Adrenal gland (tissue), 12 donors: ENCODE measurements around the gene POLR3E. TPM values are rescaled to one million over a fixed set of nuclear protein-coding genes. Genes with fewer than 3 reads are reported as not detected.

Experiments used
- DNase-seq, 7 donors: peaks; one replicate each; pipeline ENCODE4 v3.0.0-alpha.2; 2019 to 2020
- H3K27ac ChIP-seq, 5 donors: fragments of 200-600 bp; sonication (generic) in 4 of 5; 1 replicate in 3 of 5; 2 replicates in 2 of 5; pipeline versions ENCODE4 v1.5.1 to v1.8.0; 2016 to 2020; ENCODE audit warnings: mild to moderate bottlenecking in 1 of 5
- H3K27me3 ChIP-seq: fragments of 200-600 bp; 2 replicates; pipeline ENCODE4 v1.8.0; 2021
- H3K36me3 ChIP-seq, 2 donors: fragments of 200-600 bp; replicated peaks in 1 of 2; 1 replicate in 1 of 2; 2 replicates in 1 of 2; pipeline versions ENCODE4 v1.5.1 to v1.8.0; 2018 to 2022
- H3K4me1 ChIP-seq, 2 donors: fragments of 200-600 bp; replicated peaks in 1 of 2; 1 replicate in 1 of 2; 2 replicates in 1 of 2; pipeline versions ENCODE4 v1.5.1 to v1.8.0; 2018 to 2021
- H3K4me3 ChIP-seq, 4 donors: fragments of 200-600 bp; sonication (generic) in 3 of 4; one replicate each; pipeline ENCODE4 v1.5.1; 2016 to 2018
- H3K9me3 ChIP-seq, 3 donors: fragments of 200-600 bp; sonication (generic) in 1 of 3; replicated peaks in 1 of 3; 1 replicate in 2 of 3; 2 replicates in 1 of 3; pipeline versions ENCODE4 v1.5.1 to v1.8.0; 2016 to 2021
- POLR2A ChIP-seq, 2 donors: fragments of 450-650 bp; IDR thresholded peaks; one replicate each; pipeline ENCODE4 v1.6.1; 2017; ENCODE audit warnings: antibody characterized with exemption in 2 of 2, mild to moderate bottlenecking in 2 of 2, moderate library complexity in 1 of 2
- WGBS, 4 donors: extraction: QIAGEN DNeasy Blood & Tissue Kit in 2 of 4; methylation state at CpG; one replicate each; pipeline versions ENCODE4 v1.1.5 to v1.1.7; 2013 to 2017; 5-methylcytosine and 5-hydroxymethylcytosine counted together
- intact Hi-C, 2 donors: fragments of 100-400 bp; cut with DNase I; formaldehyde crosslinking; loops; one replicate each; pipeline versions ENCODE4 v1.14.1 to v1.15.0; 2022 to 2023
- polyA plus RNA-seq, 3 donors: library from polyadenylated mRNA; stranded (reverse); fragments of 200-250 nt in 2 of 3; fragments of 350-450 nt in 1 of 3; fragmentation: Illumina TruSeq in 1 of 3; extraction: RNeasy Lipid Tissue Mini Kit (QIAGEN cat#74804) in 1 of 3; gene quantifications; one replicate each; pipeline ENCODE4 v1.2.3, GENCODE V29; 2013 to 2014
- total RNA-seq, 9 donors: library from RNA; depleted of rRNA in 4 of 9; stranded (reverse); fragments of >200 nt in 4 of 9; fragments of 120-200 nt in 1 of 9; fragmentation: NEBNext Ultra II Directional in 1 of 9; extraction: Animal tissue kit (Norgen Biotek cat#: 25700) in 1 of 9; gene quantifications; one replicate each; pipeline versions ENCODE4 v1.1.0 to v1.2.4, GENCODE V29; 2013 to 2023
- TF ChIP-seq, protein P1 (sequence below), 6 experiments: fragments of 450-650 bp in 4 of 6; fragments of 200-600 bp in 2 of 6; sonication (generic) in 1 of 6; IDR thresholded peaks; 1 replicate in 5 of 6; 2 replicates in 1 of 6; pipeline versions ENCODE4 v1.5.1 to v1.8.0; 2016 to 2021; ENCODE audit warnings: antibody characterized with exemption in 6 of 6, mild to moderate bottlenecking in 2 of 6, moderate library complexity in 1 of 6
- donor health status: healthy with polysubstance abuse.
- donor health status: Bipolar disorder and iron deficiency.
- donor health status: DM: yes; HTN: yes; CAD: no.
- donor health status: DM: no; HTN: no; CAD: no.
- donor health status: DM: no; HTN: no; CAD: no.
- donor health status: DM: yes; HTN: yes; CAD: no.

The POLR3E gene
- total and polyA plus RNA-seq, 12 donors, result 43.8 to 99.4 (median 51.5) TPM

DNA sequence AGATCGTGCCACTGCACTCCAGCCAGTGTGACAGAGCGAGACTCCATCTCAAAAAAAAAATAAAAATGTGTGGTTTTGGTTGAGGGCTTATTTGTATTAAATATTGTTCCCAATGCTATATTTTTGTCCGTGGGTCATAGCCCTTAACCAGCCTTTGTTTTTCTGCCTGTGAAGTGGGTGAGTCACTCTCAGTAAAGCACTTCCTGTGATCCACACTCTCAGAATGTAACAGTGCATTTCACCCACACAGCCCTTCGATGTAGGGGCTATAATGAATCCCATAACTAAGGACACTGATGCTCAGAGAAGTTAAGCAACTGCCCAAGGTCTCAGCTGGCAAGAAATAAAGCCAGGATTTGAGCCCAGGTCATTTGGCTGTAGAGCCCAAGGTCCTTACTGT is 34.7 kb upstream of the POLR3E start:
- 67 to 93% (median 84%) methylated on average over 4 of the region's 4 CpGs for WGBS, 4 donors
- Histone ChIP-seq H3K27me3 (no peaks in the 10 kb centered on the region), H3K36me3 (peaks cover 0 to 67% of the 10 kb centered on the region in 2 donors), H3K4me3 (no peak overlapping the region), H3K4me1 (no peaks in the 10 kb centered on the region), H3K9me3 (no peaks in the 10 kb centered on the region), H3K27ac (no peak overlapping the region)
- no peak for TF ChIP-seq POLR2A (IDR thresholded peaks at IDR 0.05)
- TF ChIP-seq, protein P1, sequence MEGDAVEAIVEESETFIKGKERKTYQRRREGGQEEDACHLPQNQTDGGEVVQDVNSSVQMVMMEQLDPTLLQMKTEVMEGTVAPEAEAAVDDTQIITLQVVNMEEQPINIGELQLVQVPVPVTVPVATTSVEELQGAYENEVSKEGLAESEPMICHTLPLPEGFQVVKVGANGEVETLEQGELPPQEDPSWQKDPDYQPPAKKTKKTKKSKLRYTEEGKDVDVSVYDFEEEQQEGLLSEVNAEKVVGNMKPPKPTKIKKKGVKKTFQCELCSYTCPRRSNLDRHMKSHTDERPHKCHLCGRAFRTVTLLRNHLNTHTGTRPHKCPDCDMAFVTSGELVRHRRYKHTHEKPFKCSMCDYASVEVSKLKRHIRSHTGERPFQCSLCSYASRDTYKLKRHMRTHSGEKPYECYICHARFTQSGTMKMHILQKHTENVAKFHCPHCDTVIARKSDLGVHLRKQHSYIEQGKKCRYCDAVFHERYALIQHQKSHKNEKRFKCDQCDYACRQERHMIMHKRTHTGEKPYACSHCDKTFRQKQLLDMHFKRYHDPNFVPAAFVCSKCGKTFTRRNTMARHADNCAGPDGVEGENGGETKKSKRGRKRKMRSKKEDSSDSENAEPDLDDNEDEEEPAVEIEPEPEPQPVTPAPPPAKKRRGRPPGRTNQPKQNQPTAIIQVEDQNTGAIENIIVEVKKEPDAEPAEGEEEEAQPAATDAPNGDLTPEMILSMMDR (IDR thresholded peaks at IDR 0.05), result no peak
- intact Hi-C loops, result no loop called here
- no peak for DNase-seq

DNA sequence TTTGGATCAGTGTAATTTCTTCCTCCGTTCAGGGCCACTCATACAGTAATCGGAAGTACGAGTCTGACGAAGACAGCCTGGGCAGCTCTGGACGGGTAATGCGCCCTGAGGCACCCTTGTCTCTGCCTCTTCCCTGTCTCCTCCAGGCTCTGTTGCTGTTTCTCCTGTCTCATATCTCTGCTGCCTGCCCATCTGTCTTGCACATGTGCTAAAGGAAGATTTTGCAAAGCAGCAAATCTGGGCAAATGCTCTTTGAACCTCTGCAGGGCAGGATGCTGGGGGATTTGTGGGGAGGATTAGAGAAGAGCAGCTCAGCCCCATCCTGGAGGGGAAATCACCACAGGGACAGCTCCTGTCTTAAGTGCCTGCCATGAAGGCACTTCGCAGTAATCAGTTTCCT is 32.4 kb upstream of the POLR3E start:
- Histone ChIP-seq H3K4me3 (no peak overlapping the region), H3K27me3 (no peaks in the 10 kb centered on the region), H3K27ac (no peak overlapping the region), H3K9me3 (no peaks in the 10 kb centered on the region), H3K36me3 (peaks cover 0 to 70% of the 10 kb centered on the region in 2 donors), H3K4me1 (no peaks in the 10 kb centered on the region)
- TF ChIP-seq POLR2A (IDR thresholded peaks at IDR 0.05), result no peak
- TF ChIP-seq, protein P1 (IDR thresholded peaks at IDR 0.05), result no peak
- intact Hi-C loops, result no loop called here
- peak in 1 of 7 donors; percentile 56 for DNase-seq
- 90 to 94% (median 91%) methylated on average over 7 of the region's 7 CpGs for WGBS, 4 donors

DNA sequence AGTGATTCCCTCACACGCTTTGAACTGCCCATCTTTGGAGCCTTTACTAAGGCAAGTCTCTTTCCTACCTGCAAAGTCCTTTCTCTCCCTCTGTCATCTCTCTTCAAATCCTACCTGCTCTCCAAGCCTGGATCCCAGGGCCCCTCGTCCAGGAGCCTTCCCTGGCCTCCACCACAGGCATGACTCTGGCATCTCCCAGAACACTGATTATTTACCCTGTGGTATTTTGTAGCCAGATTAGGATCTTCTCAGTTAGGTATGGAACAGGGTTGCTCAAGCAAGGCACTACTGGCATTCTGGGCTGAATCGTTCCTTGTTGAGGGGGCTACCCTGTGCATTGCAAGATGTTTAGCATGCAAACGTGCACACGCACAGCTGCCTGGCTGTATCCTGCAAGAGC is 31.9 kb upstream of the POLR3E start:
- intact Hi-C loops, result no loop called here
- TF ChIP-seq POLR2A (IDR thresholded peaks at IDR 0.05), result no peak
- TF ChIP-seq, protein P1 (IDR thresholded peaks at IDR 0.05), result no peak
- no peak overlapping the region for H3K27ac ChIP-seq
- no peaks in the 10 kb centered on the region for H3K27me3 ChIP-seq
- no peak for DNase-seq
- H3K4me1 ChIP-seq, result no peaks in the 10 kb centered on the region
- WGBS, 4 donors, result 87 to 93% (median 90%) methylated on average over 5 of the region's 5 CpGs
- no peak overlapping the region for H3K4me3 ChIP-seq
- H3K36me3 ChIP-seq, result peaks cover 0 to 68% of the 10 kb centered on the region in 2 donors
- no peaks in the 10 kb centered on the region for H3K9me3 ChIP-seq

DNA sequence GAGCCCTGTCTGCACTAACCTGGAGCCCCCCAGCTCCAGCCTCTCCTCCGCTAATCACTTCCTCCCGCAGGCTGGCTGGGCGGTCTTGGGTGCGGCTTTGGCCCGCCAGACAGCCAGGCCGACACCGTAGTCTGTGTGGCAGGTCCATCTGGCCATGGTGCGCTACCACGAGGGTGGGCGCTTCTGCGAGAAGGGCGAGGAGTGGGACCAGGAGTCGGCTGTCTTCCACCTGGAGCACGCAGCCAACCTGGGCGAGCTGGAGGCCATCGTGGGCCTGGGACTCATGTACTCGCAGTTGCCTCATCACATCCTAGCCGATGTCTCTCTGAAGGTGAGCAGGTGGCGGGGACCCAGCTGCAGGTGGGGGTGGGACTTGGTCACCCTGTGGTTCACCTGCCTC is 30.7 kb upstream of the POLR3E start:
- Histone ChIP-seq H3K4me1 (no peaks in the 10 kb centered on the region), H3K27ac (no peak overlapping the region), H3K27me3 (no peaks in the 10 kb centered on the region), H3K36me3 (peaks cover 0 to 69% of the 10 kb centered on the region in 2 donors), H3K4me3 (no peak overlapping the region), H3K9me3 (no peaks in the 10 kb centered on the region)
- DNase-seq, result no peak
- TF ChIP-seq, protein P1 (IDR thresholded peaks at IDR 0.05), result no peak
- TF ChIP-seq POLR2A (IDR thresholded peaks at IDR 0.05), result no peak
- 93 to 100% (median 94%) methylated on average over 1 to 19 of the region's 19 CpGs for WGBS, 4 donors
- intact Hi-C loops, result no loop called here
